MM.1S (cell line): ENCODE data around the gene CLMN.

ENCODE experiments used
- DNase-seq: peaks from one replicate; pipeline ENCODE4 v3.0.0-alpha.2; 2015
- H2AFZ ChIP-seq: fragments of 300-600 bp; sonication (generic); 2 replicates; pipeline ENCODE4 v1.6.0; 2016; ENCODE audit warnings: antibody characterized with exemption, low read length
- H3F3A ChIP-seq: fragments of 300-600 bp; sonication (generic); 2 replicates; pipeline ENCODE4 v1.6.1; 2016; ENCODE audit warnings: mild to moderate bottlenecking, antibody characterized with exemption, low read length, moderate library complexity, mixed read lengths; ENCODE audit not compliant: insufficient read depth
- H3K27ac ChIP-seq: fragments of 300-600 bp; sonication (generic); 2 replicates; pipeline ENCODE4 v1.5.1; 2016; ENCODE audit warnings: mild to moderate bottlenecking, low read length
- H3K27me3 ChIP-seq: fragments of 300-600 bp; sonication (generic); replicated peaks from 2 replicates; pipeline ENCODE4 v1.6.0; 2016; ENCODE audit warnings: low read length; ENCODE audit not compliant: insufficient read depth
- H3K36me3 ChIP-seq: fragments of 300-600 bp; sonication (generic); replicated peaks from 2 replicates; pipeline ENCODE4 v1.6.1; 2016; ENCODE audit warnings: mild to moderate bottlenecking, low read length, mixed read lengths; ENCODE audit not compliant: insufficient read depth
- H3K4me1 ChIP-seq: fragments of 300-600 bp; sonication (generic); 2 replicates; pipeline ENCODE4 v1.6.1; 2016; ENCODE audit warnings: low read length, mixed read lengths
- H3K4me2 ChIP-seq: fragments of 300-600 bp; sonication (generic); 2 replicates; pipeline ENCODE4 v1.6.0; 2016; ENCODE audit warnings: low read depth, low read length
- H3K4me3 ChIP-seq: fragments of 300-600 bp; sonication (generic); 2 replicates; pipeline ENCODE4 v1.5.1; 2016; ENCODE audit warnings: low read length, mixed read lengths
- H3K79me2 ChIP-seq: fragments of 300-600 bp; sonication (generic); 2 replicates; pipeline ENCODE4 v1.6.1; 2016; ENCODE audit warnings: mixed run types, low read length, mixed read lengths
- H3K9ac ChIP-seq: fragments of 300-600 bp; sonication (generic); 2 replicates; pipeline ENCODE4 v1.6.1; 2016; ENCODE audit warnings: low read length, mixed read lengths
- H3K9me2 ChIP-seq: fragments of 300-600 bp; sonication (generic); replicated peaks from 2 replicates; pipeline ENCODE4 v1.6.1; 2016; ENCODE audit warnings: mild to moderate bottlenecking, low read length, mixed read lengths; ENCODE audit not compliant: insufficient read depth
- H3K9me3 ChIP-seq: fragments of 300-600 bp; sonication (generic); replicated peaks from 2 replicates; pipeline ENCODE4 v1.6.1; 2016; ENCODE audit warnings: mild to moderate bottlenecking, low read length, mixed read lengths; ENCODE audit not compliant: insufficient read depth
- H4K20me1 ChIP-seq: fragments of 300-600 bp; sonication (generic); 2 replicates; pipeline ENCODE4 v1.6.1; 2016; ENCODE audit warnings: mild to moderate bottlenecking, low read length, moderate library complexity, mixed read lengths; ENCODE audit not compliant: insufficient read depth
- EZH2 ChIP-seq: fragments of 300-600 bp; sonication (generic); optimal IDR thresholded peaks from 2 replicates; pipeline ENCODE3; 2017; ENCODE audit warnings: low read depth, mild to moderate bottlenecking, antibody characterized with exemption, low read length, mixed read lengths
- EZH2phosphoT487 ChIP-seq: fragments of 300-600 bp; sonication (generic); IDR thresholded peaks from 2 replicates; pipeline ENCODE4 v1.6.1; 2018; ENCODE audit warnings: antibody characterized with exemption, low read length
- TF ChIP-seq, protein P1 (sequence below): fragments of 300-600 bp; sonication (generic); IDR thresholded peaks from 2 replicates; pipeline ENCODE4 v1.5.1; 2016; ENCODE audit warnings: antibody characterized with exemption, low read length, mixed read lengths

CLMN gene

DNA sequence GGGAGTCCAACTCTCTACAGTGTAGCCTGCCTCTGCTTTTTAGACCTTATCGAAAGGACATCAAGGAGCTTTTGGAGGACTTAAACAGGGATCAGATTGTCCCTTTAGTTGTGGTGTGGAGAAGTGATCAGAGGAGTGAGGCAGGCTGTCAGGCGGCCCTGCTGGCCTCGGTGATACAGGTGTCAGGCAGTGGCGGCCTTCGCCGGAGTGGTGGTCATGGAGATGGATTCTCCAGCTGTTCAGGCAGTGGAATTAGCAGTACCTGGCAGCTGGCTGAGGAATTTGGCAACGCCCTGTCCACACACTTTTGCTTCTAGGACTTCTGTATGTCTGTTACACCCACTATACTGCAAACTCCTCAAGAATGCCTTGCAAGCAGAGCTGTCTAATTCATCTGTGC, 4.2 kb upstream of the CLMN start:
- Histone ChIP-seq H3K79me2 (no peaks in the 10 kb centered on the region), H3K4me2 (no peak overlapping the region), H4K20me1 (no peaks in the 10 kb centered on the region), H3K9me2 (no peaks in the 10 kb centered on the region), H3K4me3 (no peak overlapping the region), H3K27me3 (no peaks in the 10 kb centered on the region), H3K27ac (no peak overlapping the region), H2AFZ (no peak overlapping the region), H3K36me3 (no peaks in the 10 kb centered on the region), H3K9me3 (no peaks in the 10 kb centered on the region), H3F3A (peaks cover 8% of the 10 kb centered on the region), H3K4me1 (peaks cover 22% of the 10 kb centered on the region), H3K9ac (no peak overlapping the region)
- TF ChIP-seq, protein P1, sequence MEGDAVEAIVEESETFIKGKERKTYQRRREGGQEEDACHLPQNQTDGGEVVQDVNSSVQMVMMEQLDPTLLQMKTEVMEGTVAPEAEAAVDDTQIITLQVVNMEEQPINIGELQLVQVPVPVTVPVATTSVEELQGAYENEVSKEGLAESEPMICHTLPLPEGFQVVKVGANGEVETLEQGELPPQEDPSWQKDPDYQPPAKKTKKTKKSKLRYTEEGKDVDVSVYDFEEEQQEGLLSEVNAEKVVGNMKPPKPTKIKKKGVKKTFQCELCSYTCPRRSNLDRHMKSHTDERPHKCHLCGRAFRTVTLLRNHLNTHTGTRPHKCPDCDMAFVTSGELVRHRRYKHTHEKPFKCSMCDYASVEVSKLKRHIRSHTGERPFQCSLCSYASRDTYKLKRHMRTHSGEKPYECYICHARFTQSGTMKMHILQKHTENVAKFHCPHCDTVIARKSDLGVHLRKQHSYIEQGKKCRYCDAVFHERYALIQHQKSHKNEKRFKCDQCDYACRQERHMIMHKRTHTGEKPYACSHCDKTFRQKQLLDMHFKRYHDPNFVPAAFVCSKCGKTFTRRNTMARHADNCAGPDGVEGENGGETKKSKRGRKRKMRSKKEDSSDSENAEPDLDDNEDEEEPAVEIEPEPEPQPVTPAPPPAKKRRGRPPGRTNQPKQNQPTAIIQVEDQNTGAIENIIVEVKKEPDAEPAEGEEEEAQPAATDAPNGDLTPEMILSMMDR, result no peak
- TF ChIP-seq EZH2, result no peak
- TF ChIP-seq EZH2phosphoT487, result no peak
- DNase-seq, result no peak

DNA sequence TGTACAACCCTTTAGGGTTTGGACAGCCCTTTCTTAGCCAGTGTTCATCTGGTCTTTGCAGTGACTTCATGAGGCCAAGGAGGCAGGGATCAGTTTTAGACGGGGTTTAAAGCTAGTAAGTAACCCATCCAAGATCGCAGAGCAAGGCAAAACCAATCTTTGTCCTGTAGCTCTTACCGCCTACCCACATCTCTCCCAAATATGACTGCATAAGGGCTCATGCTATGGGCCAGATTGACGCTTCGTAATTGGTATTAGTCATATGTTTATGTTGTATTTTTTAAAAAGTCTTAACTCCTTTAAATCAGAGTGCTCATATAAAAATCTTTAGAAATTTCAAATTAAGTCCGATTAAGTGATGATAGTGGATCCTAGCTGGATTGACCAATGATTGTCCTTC, 3.7 kb upstream of the CLMN start:
- Histone ChIP-seq H3K4me3 (no peak overlapping the region), H2AFZ (no peak overlapping the region), H3K36me3 (no peaks in the 10 kb centered on the region), H3K79me2 (no peaks in the 10 kb centered on the region), H3K4me1 (peaks cover 17% of the 10 kb centered on the region), H3K4me2 (no peak overlapping the region), H3K27ac (no peak overlapping the region), H4K20me1 (no peaks in the 10 kb centered on the region), H3K27me3 (no peaks in the 10 kb centered on the region), H3K9ac (no peak overlapping the region), H3K9me3 (no peaks in the 10 kb centered on the region), H3K9me2 (no peaks in the 10 kb centered on the region), H3F3A (peaks cover 10% of the 10 kb centered on the region)
- DNase-seq, result no peak
- TF ChIP-seq, protein P1, result no peak
- TF ChIP-seq EZH2 (no peak), EZH2phosphoT487 (no peak)

DNA sequence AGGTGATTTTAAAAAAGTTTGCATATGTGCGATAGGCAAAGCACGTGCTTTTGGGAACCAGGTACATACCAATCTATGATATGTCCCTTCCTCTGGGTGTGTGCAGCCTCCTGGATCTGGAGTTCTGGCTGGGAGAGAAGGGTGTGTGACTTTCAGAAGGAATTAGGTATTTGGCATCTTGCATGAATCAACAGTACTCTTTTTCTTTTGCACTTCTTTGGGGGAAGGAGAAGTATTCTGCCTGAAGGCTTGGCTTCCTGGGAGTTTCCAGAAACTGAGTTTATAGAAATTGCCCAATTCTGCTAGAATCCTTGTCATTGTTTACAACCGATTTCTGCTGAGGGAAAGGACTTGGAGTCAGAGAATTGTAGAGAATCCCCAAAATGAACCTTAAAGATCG, 2.9 kb upstream of the CLMN start:
- peaks cover 5% of the 10 kb centered on the region; the same call in 1 of the 2 replicates for H3F3A ChIP-seq
- TF ChIP-seq EZH2 (no peak), EZH2phosphoT487 (no peak)
- TF ChIP-seq, protein P1, result no peak
- H2AFZ ChIP-seq, result no peak overlapping the region
- no peaks in the 10 kb centered on the region for H3K9me3 ChIP-seq
- H3K4me1 ChIP-seq, result peaks cover 13% of the 10 kb centered on the region
- no peak overlapping the region for H3K4me3 ChIP-seq
- no peak overlapping the region for H3K27ac ChIP-seq
- H3K9ac ChIP-seq, result no peak overlapping the region
- DNase-seq, result no peak
- H3K79me2 ChIP-seq, result peaks cover 5% of the 10 kb centered on the region; the same call in 1 of the 2 replicates
- no peaks in the 10 kb centered on the region for H3K27me3 ChIP-seq
- no peaks in the 10 kb centered on the region for H3K36me3 ChIP-seq
- H3K9me2 ChIP-seq, result no peaks in the 10 kb centered on the region
- H4K20me1 ChIP-seq, result no peaks in the 10 kb centered on the region
- H3K4me2 ChIP-seq, result no peak overlapping the region
